MM.1S (cell line): Measurements from ENCODE around the gene ADAMTS3.
"Not testable (repeated sequence)": the region's sequence is repeated elsewhere in the genome, so short reads cannot be mapped to it uniquely, and the experiment has no call there.

Experiments used
- DNase-seq: peaks from one replicate; pipeline ENCODE4 v3.0.0-alpha.2; 2015
- H2AFZ ChIP-seq: fragments of 300-600 bp; sonication (generic); 2 replicates; pipeline ENCODE4 v1.6.0; 2016; ENCODE audit warnings: antibody characterized with exemption, low read length
- H3F3A ChIP-seq: fragments of 300-600 bp; sonication (generic); 2 replicates; pipeline ENCODE4 v1.6.1; 2016; ENCODE audit warnings: mild to moderate bottlenecking, antibody characterized with exemption, low read length, moderate library complexity, mixed read lengths; ENCODE audit not compliant: insufficient read depth
- H3K27ac ChIP-seq: fragments of 300-600 bp; sonication (generic); 2 replicates; pipeline ENCODE4 v1.5.1; 2016; ENCODE audit warnings: mild to moderate bottlenecking, low read length
- H3K27me3 ChIP-seq: fragments of 300-600 bp; sonication (generic); replicated peaks from 2 replicates; pipeline ENCODE4 v1.6.0; 2016; ENCODE audit warnings: low read length; ENCODE audit not compliant: insufficient read depth
- H3K36me3 ChIP-seq: fragments of 300-600 bp; sonication (generic); replicated peaks from 2 replicates; pipeline ENCODE4 v1.6.1; 2016; ENCODE audit warnings: mild to moderate bottlenecking, low read length, mixed read lengths; ENCODE audit not compliant: insufficient read depth
- H3K4me1 ChIP-seq: fragments of 300-600 bp; sonication (generic); 2 replicates; pipeline ENCODE4 v1.6.1; 2016; ENCODE audit warnings: low read length, mixed read lengths
- H3K4me2 ChIP-seq: fragments of 300-600 bp; sonication (generic); 2 replicates; pipeline ENCODE4 v1.6.0; 2016; ENCODE audit warnings: low read depth, low read length
- H3K4me3 ChIP-seq: fragments of 300-600 bp; sonication (generic); 2 replicates; pipeline ENCODE4 v1.5.1; 2016; ENCODE audit warnings: low read length, mixed read lengths
- H3K79me2 ChIP-seq: fragments of 300-600 bp; sonication (generic); 2 replicates; pipeline ENCODE4 v1.6.1; 2016; ENCODE audit warnings: mixed run types, low read length, mixed read lengths
- H3K9ac ChIP-seq: fragments of 300-600 bp; sonication (generic); 2 replicates; pipeline ENCODE4 v1.6.1; 2016; ENCODE audit warnings: low read length, mixed read lengths
- H3K9me2 ChIP-seq: fragments of 300-600 bp; sonication (generic); replicated peaks from 2 replicates; pipeline ENCODE4 v1.6.1; 2016; ENCODE audit warnings: mild to moderate bottlenecking, low read length, mixed read lengths; ENCODE audit not compliant: insufficient read depth
- H3K9me3 ChIP-seq: fragments of 300-600 bp; sonication (generic); replicated peaks from 2 replicates; pipeline ENCODE4 v1.6.1; 2016; ENCODE audit warnings: mild to moderate bottlenecking, low read length, mixed read lengths; ENCODE audit not compliant: insufficient read depth
- H4K20me1 ChIP-seq: fragments of 300-600 bp; sonication (generic); 2 replicates; pipeline ENCODE4 v1.6.1; 2016; ENCODE audit warnings: mild to moderate bottlenecking, low read length, moderate library complexity, mixed read lengths; ENCODE audit not compliant: insufficient read depth
- EZH2 ChIP-seq: fragments of 300-600 bp; sonication (generic); optimal IDR thresholded peaks from 2 replicates; pipeline ENCODE3; 2017; ENCODE audit warnings: low read depth, mild to moderate bottlenecking, antibody characterized with exemption, low read length, mixed read lengths
- EZH2phosphoT487 ChIP-seq: fragments of 300-600 bp; sonication (generic); IDR thresholded peaks from 2 replicates; pipeline ENCODE4 v1.6.1; 2018; ENCODE audit warnings: antibody characterized with exemption, low read length
- TF ChIP-seq, protein P1 (sequence below): fragments of 300-600 bp; sonication (generic); IDR thresholded peaks from 2 replicates; pipeline ENCODE4 v1.5.1; 2016; ENCODE audit warnings: antibody characterized with exemption, low read length, mixed read lengths

ADAMTS3 gene

DNA sequence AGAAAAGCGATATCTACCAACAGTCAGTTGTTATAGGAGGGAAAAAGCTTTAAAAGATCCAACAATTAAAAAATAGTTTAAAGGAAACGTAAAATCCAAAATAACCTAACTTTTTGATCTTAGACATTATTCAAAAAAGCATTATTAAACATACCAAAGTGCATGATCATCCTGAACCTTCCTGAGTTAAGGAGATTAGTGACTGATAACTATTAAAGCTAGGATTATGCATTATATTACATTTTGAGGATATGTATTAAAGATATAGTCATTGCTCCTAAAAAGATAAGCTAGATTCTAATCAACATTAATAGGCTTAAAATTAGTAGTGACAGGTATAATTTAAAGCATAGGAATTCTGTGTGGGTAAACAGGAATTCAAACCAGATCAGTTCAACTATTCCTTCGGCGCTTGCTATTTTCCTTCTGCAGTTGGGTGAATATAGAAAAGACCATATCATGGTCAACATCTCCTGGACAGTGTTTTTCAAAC lies 139.6 kb downstream of the ADAMTS3 start:
- Histone ChIP-seq H3K79me2 (no peaks in the 10 kb centered on the region), H3K9me3 (no peaks in the 10 kb centered on the region), H2AFZ (no peak overlapping the region), H3K27ac (no peak overlapping the region), H3K4me2 (no peak overlapping the region), H3K36me3 (no peaks in the 10 kb centered on the region), H3K4me1 (no peaks in the 10 kb centered on the region), H3K4me3 (no peak overlapping the region), H3F3A (no peaks in the 10 kb centered on the region), H3K9ac (no peak overlapping the region), H3K9me2 (no peaks in the 10 kb centered on the region), H4K20me1 (no peaks in the 10 kb centered on the region), H3K27me3 (no peaks in the 10 kb centered on the region)
- no peak for DNase-seq
- TF ChIP-seq EZH2phosphoT487 = no peak
- no peak for TF ChIP-seq EZH2
- TF ChIP-seq, protein P1, sequence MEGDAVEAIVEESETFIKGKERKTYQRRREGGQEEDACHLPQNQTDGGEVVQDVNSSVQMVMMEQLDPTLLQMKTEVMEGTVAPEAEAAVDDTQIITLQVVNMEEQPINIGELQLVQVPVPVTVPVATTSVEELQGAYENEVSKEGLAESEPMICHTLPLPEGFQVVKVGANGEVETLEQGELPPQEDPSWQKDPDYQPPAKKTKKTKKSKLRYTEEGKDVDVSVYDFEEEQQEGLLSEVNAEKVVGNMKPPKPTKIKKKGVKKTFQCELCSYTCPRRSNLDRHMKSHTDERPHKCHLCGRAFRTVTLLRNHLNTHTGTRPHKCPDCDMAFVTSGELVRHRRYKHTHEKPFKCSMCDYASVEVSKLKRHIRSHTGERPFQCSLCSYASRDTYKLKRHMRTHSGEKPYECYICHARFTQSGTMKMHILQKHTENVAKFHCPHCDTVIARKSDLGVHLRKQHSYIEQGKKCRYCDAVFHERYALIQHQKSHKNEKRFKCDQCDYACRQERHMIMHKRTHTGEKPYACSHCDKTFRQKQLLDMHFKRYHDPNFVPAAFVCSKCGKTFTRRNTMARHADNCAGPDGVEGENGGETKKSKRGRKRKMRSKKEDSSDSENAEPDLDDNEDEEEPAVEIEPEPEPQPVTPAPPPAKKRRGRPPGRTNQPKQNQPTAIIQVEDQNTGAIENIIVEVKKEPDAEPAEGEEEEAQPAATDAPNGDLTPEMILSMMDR = no peak

DNA sequence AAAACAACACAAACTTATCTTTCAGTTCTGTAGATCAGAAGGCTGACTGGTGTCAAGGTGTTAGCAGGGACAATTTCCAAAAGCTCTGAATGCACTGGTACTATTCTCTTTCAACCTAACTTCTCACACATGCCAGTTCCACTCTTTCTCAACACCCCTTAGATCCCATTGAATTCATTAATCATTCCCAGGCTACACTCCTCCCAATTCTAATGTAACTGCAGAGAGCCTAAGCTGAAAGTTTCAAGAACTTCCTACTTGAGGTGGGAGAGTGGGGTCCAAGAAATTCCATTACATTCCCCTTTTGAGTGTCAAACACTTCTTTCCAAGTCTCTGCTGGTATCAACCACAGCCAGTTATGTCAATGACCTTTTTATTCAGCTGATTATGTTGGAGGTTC lies 142.0 kb downstream of the ADAMTS3 start:
- TF ChIP-seq, protein P1 = no peak
- TF ChIP-seq EZH2phosphoT487 = no peak
- TF ChIP-seq EZH2 = no peak

DNA sequence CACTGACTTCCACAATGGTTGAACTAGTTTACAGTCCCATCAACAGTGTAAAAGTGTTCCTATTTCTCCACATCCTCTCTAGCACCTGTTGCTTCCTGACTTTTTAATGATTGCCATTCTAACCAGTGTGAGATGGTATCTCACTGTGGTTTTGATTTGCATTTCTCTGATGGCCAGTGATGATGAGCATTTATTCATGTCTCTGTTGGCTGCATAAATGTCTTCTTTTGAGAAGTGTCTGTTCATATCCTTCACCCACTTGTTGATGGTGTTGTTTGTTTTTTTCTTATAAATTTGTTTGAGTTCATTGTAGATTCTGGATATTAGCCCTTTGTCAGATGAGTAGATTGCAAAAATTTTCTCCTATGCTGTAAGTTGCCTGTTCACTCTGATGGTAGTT lies 143.1 kb downstream of the ADAMTS3 start:
- H3F3A ChIP-seq, H3K9ac ChIP-seq, H3K4me1 ChIP-seq, H3K9me2 ChIP-seq, H3K27ac ChIP-seq, DNase-seq, H3K27me3 ChIP-seq, H3K79me2 ChIP-seq, H3K36me3 ChIP-seq, H3K9me3 ChIP-seq, H2AFZ ChIP-seq, H3K4me3 ChIP-seq, H4K20me1 ChIP-seq, H3K4me2 ChIP-seq: not testable (repeated sequence)

More for the DNA sequence above, 142.0 kb downstream of the ADAMTS3 start:
- Histone ChIP-seq H3K27ac (no peak overlapping the region), H2AFZ (no peak overlapping the region), H3K36me3 (no peaks in the 10 kb centered on the region), H4K20me1 (no peaks in the 10 kb centered on the region), H3K4me3 (no peak overlapping the region), H3K9ac (no peak overlapping the region), H3K4me2 (no peak overlapping the region), H3K4me1 (no peaks in the 10 kb centered on the region), H3K27me3 (no peaks in the 10 kb centered on the region), H3K9me2 (no peaks in the 10 kb centered on the region), H3F3A (no peaks in the 10 kb centered on the region), H3K9me3 (no peaks in the 10 kb centered on the region), H3K79me2 (no peaks in the 10 kb centered on the region)
- DNase-seq = no peak

- no peaks in the 10 kb centered on the region for H4K20me1 ChIP-seq
- no peaks in the 10 kb centered on the region for H3K4me1 ChIP-seq
- no peaks in the 10 kb centered on the region for H3K79me2 ChIP-seq
- no peaks in the 10 kb centered on the region for H3K9me2 ChIP-seq
- no peak overlapping the region for H3K4me3 ChIP-seq
- no peak for TF ChIP-seq EZH2
- no peak for TF ChIP-seq EZH2phosphoT487
- TF ChIP-seq, protein P1 = no peak
- no peak overlapping the region for H2AFZ ChIP-seq
- no peak overlapping the region for H3K4me2 ChIP-seq
- no peak for DNase-seq
- H3K9me3 ChIP-seq = no peaks in the 10 kb centered on the region
- H3K27ac ChIP-seq = no peak overlapping the region
- no peaks in the 10 kb centered on the region for H3K36me3 ChIP-seq
- H3F3A ChIP-seq = no peaks in the 10 kb centered on the region
- H3K27me3 ChIP-seq = no peaks in the 10 kb centered on the region
- H3K9ac ChIP-seq = no peak overlapping the region
Measured at GRCh38 chr4:72424006-72424405, 145.0 kb downstream of the ADAMTS3 start.
